Neural cell (in vitro differentiated cells): ENCODE results near the gene TSPAN11.

Experiments
- CTCF ChIP-seq: fragments of 450-650 bp; IDR thresholded peaks from 2 replicates; pipeline ENCODE4 v1.5.1; 2014; ENCODE audit warnings: antibody characterized with exemption, mild to moderate bottlenecking, moderate library complexity; ENCODE audit not compliant: poor library complexity, severe bottlenecking
- EP300 ChIP-seq: fragments of 450-650 bp; conservative IDR thresholded peaks from 2 replicates; pipeline ENCODE4 v1.6.1; 2014; ENCODE audit warnings: antibody characterized with exemption, mild to moderate bottlenecking, moderate library complexity; ENCODE audit not compliant: poor library complexity, severe bottlenecking
- EZH2 ChIP-seq: fragments of 200-600, 300-800 bp; shearing (Covaris generic), sonication (generic); IDR thresholded peaks from 2 replicates; pipeline ENCODE4 v1.6.1; 2014; ENCODE audit warnings: antibody characterized with exemption, low read length, borderline replicate concordance, mild to moderate bottlenecking; ENCODE audit not compliant: insufficient read depth, poor library complexity, severe bottlenecking
- POLR2AphosphoS5 ChIP-seq: IDR thresholded peaks from 2 replicates; pipeline ENCODE4 v1.6.1; 2012
- RAD21 ChIP-seq: fragments of 450-650 bp; conservative IDR thresholded peaks from 2 replicates; pipeline ENCODE4 v1.6.1; 2014; ENCODE audit warnings: antibody characterized with exemption, mild to moderate bottlenecking, moderate library complexity
- REST ChIP-seq: IDR thresholded peaks from 2 replicates; pipeline ENCODE4 v1.6.1; 2012; ENCODE audit warnings: borderline replicate concordance
- TAF1 ChIP-seq: IDR thresholded peaks from 2 replicates; pipeline ENCODE4 v1.6.1; 2012; ENCODE audit warnings: low read depth

- no peak for TF ChIP-seq CTCF
- TF ChIP-seq POLR2AphosphoS5 = no peak
- no peak for TF ChIP-seq EZH2
- TF ChIP-seq REST = no peak
- TF ChIP-seq RAD21 = no peak
- no peak for TF ChIP-seq TAF1
- no peak for TF ChIP-seq EP300
Measured at GRCh38 chr12:30975581-30975980, 49.0 kb downstream of the TSPAN11 start.
